Measurements from ENCODE around the gene MEIOB. TPM values are rescaled to one million over a fixed set of nuclear protein-coding genes. Genes with fewer than 3 reads are reported as not detected.
"Not testable (repeated sequence)": the region's sequence is repeated elsewhere in the genome, so short reads cannot be mapped to it uniquely, and the experiment has no call there.

MEIOB gene
- not detected in 2 replicates for total RNA-seq (2014; rRNA removed; shearing (Covaris generic))

- no peak within 1 kb of the TSS for H3K4me3 ChIP-seq
- no peak within 1 kb of the TSS for H3K27ac ChIP-seq
- peaks cover 6% of the 10 kb centered on the region; the same call in 1 of the 2 replicates for H3K4me1 ChIP-seq
- no peaks in the 10 kb centered on the region; the same call in 1 of the 2 replicates for H3K27me3 ChIP-seq
- H3K9me3 ChIP-seq (replicated peaks), result no peaks in the 10 kb centered on the region
- H3K36me3 ChIP-seq, result no peaks in the 10 kb centered on the region
- no peak for DNase-seq
These were observed at the start of gene MEIOB for GRCh38 chr16:1871974-1872635. Gene MEIOB, minus strand, starts transcription at chr16:1872164. Its CDS starts 3,989 bp downstream, at chr16:1868175.

GRCh38 chr16:1920727-1921171 is 48.8 kb upstream of the MEIOB start:
- no peaks in the 10 kb centered on the region for H3K9me3 ChIP-seq (replicated peaks)
- H3K4me3 ChIP-seq, result no peak overlapping the region
- peaks cover 5% of the 10 kb centered on the region for H3K27me3 ChIP-seq
- peaks cover 11% of the 10 kb centered on the region for H3K4me1 ChIP-seq
- DNase-seq, result peak; percentile 33 to 58
- H3K36me3 ChIP-seq, result no peaks in the 10 kb centered on the region
- no peak overlapping the region for H3K27ac ChIP-seq

GRCh38 chr16:1920122-1920521 is 48.2 kb upstream of the MEIOB start:
- H3K36me3 ChIP-seq; DNase-seq; H3K4me3 ChIP-seq; H3K27ac ChIP-seq; H3K27me3 ChIP-seq; H3K9me3 ChIP-seq (replicated peaks): not testable (repeated sequence)
- H3K4me1 ChIP-seq, result peaks cover 11% of the 10 kb centered on the region

GRCh38 chr16:1919327-1919998 is 47.5 kb upstream of the MEIOB start:
- Histone ChIP-seq H3K27me3 (peaks cover 15% of the 10 kb centered on the region), H3K4me1 (peaks cover 11% of the 10 kb centered on the region), H3K36me3 (no peaks in the 10 kb centered on the region), H3K9me3 (replicated peaks) (no peaks in the 10 kb centered on the region), H3K27ac (no peak overlapping the region), H3K4me3 (no peak overlapping the region)
- no peak for DNase-seq

- peaks cover 21% of the 10 kb centered on the region for H3K27me3 ChIP-seq
- no peak for DNase-seq
- H3K4me1 ChIP-seq, result peaks cover 7% of the 10 kb centered on the region; the same call in 1 of the 2 replicates
- H3K9me3 ChIP-seq (replicated peaks), result no peaks in the 10 kb centered on the region
- H3K27ac ChIP-seq, result no peak within 1 kb of the TSS
- no peak within 1 kb of the TSS for H3K4me3 ChIP-seq
- H3K36me3 ChIP-seq, result no peaks in the 10 kb centered on the region
These were observed 46.7 kb upstream of the MEIOB start, which contains the start of gene HS3ST6 for GRCh38 chr16:1918351-1919326. Gene HS3ST6, minus strand, starts transcription at chr16:1918415. Its CDS starts 92 bp downstream, at chr16:1918323.

GRCh38 chr16:1917665-1918350 is 45.8 kb upstream of the MEIOB start:
- no peaks in the 10 kb centered on the region for H3K9me3 ChIP-seq (replicated peaks)
- peaks cover 28% of the 10 kb centered on the region for H3K27me3 ChIP-seq
- DNase-seq, result no peak
- no peaks in the 10 kb centered on the region for H3K36me3 ChIP-seq
- no peaks in the 10 kb centered on the region for H3K4me1 ChIP-seq
- H3K27ac ChIP-seq, result no peak overlapping the region
- H3K4me3 ChIP-seq, result no peak overlapping the region

GRCh38 chr16:1917056-1917664 is 45.2 kb upstream of the MEIOB start:
- Histone ChIP-seq H3K36me3 (no peaks in the 10 kb centered on the region), H3K27me3 (peaks cover 28% of the 10 kb centered on the region), H3K4me1 (no peaks in the 10 kb centered on the region)

GRCh38 chr16:1916640-1916990 is 44.7 kb upstream of the MEIOB start:
- Histone ChIP-seq H3K36me3 (no peaks in the 10 kb centered on the region), H3K27ac (no peak overlapping the region), H3K27me3 (peaks cover 28% of the 10 kb centered on the region), H3K4me1 (no peaks in the 10 kb centered on the region), H3K4me3 (no peak overlapping the region), H3K9me3 (replicated peaks) (no peaks in the 10 kb centered on the region)
- DNase-seq, result no peak

More at GRCh38 chr16:1917056-1917664, 45.2 kb upstream of the MEIOB start:
- no peak overlapping the region for H3K4me3 ChIP-seq
- no peak overlapping the region for H3K27ac ChIP-seq
- DNase-seq, result no peak
- H3K9me3 ChIP-seq (replicated peaks), result no peaks in the 10 kb centered on the region

- DNase-seq, result no peak
- Histone ChIP-seq H3K27ac (no peak overlapping the region), H3K36me3 (no peaks in the 10 kb centered on the region), H3K4me3 (no peak overlapping the region), H3K27me3 (peaks cover 28% of the 10 kb centered on the region), H3K4me1 (no peaks in the 10 kb centered on the region), H3K9me3 (replicated peaks) (no peaks in the 10 kb centered on the region)
These were observed 44.0 kb upstream of the MEIOB start for GRCh38 chr16:1915732-1916639.

GRCh38 chr16:1914988-1915387 is 43.0 kb upstream of the MEIOB start:
- Histone ChIP-seq H3K27me3 (peaks cover 28% of the 10 kb centered on the region), H3K27ac (no peak overlapping the region), H3K4me1 (no peaks in the 10 kb centered on the region), H3K4me3 (no peak overlapping the region), H3K9me3 (replicated peaks) (no peaks in the 10 kb centered on the region), H3K36me3 (no peaks in the 10 kb centered on the region)
- DNase-seq, result no peak

GRCh38 chr16:1914084-1914608 is 42.2 kb upstream of the MEIOB start:
- no peak overlapping the region for H3K4me3 ChIP-seq
- no peak overlapping the region for H3K27ac ChIP-seq
- no peaks in the 10 kb centered on the region for H3K36me3 ChIP-seq
- no peak for DNase-seq
- peaks cover 27% of the 10 kb centered on the region for H3K27me3 ChIP-seq
- H3K4me1 ChIP-seq, result peaks cover 6% of the 10 kb centered on the region
- H3K9me3 ChIP-seq (replicated peaks), result no peaks in the 10 kb centered on the region

- peaks cover 8% of the 10 kb centered on the region for H3K4me1 ChIP-seq
These were observed 41.5 kb upstream of the MEIOB start for GRCh38 chr16:1913327-1914083.

More at GRCh38 chr16:1913327-1914083, 41.5 kb upstream of the MEIOB start:
- no peaks in the 10 kb centered on the region for H3K9me3 ChIP-seq (replicated peaks)
- H3K4me3 ChIP-seq, result no peak overlapping the region
- H3K27ac ChIP-seq, result no peak overlapping the region
- no peaks in the 10 kb centered on the region for H3K36me3 ChIP-seq
- peaks cover 34% of the 10 kb centered on the region for H3K27me3 ChIP-seq
- no peak for DNase-seq

Data from SJCRH30 (cell line).